GM18867 (cell line): ENCODE measurements around the gene LEPR.
A peak's percentile ranks its signal among the peaks of the same experiment; 100 is the strongest.
"Not testable (repeated sequence)": the region's sequence is repeated elsewhere in the genome, so short reads cannot be mapped to it uniquely, and the experiment has no call there.

ENCODE experiments used
- ATAC-seq: cut with Tn5 transposase; IDR thresholded peaks from one replicate; pipeline ENCODE4 v1.9.1; 2021; ENCODE audit warnings: mild to moderate bottlenecking, moderate library complexity; ENCODE audit not compliant: unreplicated experiment

LEPR gene

GRCh38 chr1:65420590-65421350, at the start of gene LEPR, which contains the start of gene LEPROT:
LEPR (plus strand) TSS chr1:65420668; CDS start chr1:65565566, 144,898 bp downstream.
LEPROT (plus strand) TSS chr1:65420668; CDS start chr1:65420725, 57 bp downstream.
- ATAC-seq: peak; percentile 63

- no peak for ATAC-seq
These were observed 48.9 kb upstream of the LEPR start for GRCh38 chr1:65371544-65371943.

GRCh38 chr1:65372557-65372956, 47.9 kb upstream of the LEPR start:
- no peak for ATAC-seq

GRCh38 chr1:65377496-65378246, 42.8 kb upstream of the LEPR start:
- no peak for ATAC-seq

- ATAC-seq: no peak
These were observed 42.1 kb upstream of the LEPR start for GRCh38 chr1:65378247-65378946.

GRCh38 chr1:65384426-65384825, 36.0 kb upstream of the LEPR start:
- not testable (repeated sequence) for ATAC-seq

- no peak for ATAC-seq
These were observed 34.0 kb upstream of the LEPR start for GRCh38 chr1:65386439-65386838.

- no peak for ATAC-seq
These were observed 32.6 kb upstream of the LEPR start for GRCh38 chr1:65387821-65388220.

GRCh38 chr1:65388908-65389695, 31.4 kb upstream of the LEPR start:
- no peak for ATAC-seq

GRCh38 chr1:65392497-65392896, 28.0 kb upstream of the LEPR start:
- no peak for ATAC-seq

GRCh38 chr1:65393347-65393746, 27.1 kb upstream of the LEPR start:
- peak; percentile 96 for ATAC-seq

- ATAC-seq: no peak
These were observed 26.5 kb upstream of the LEPR start for GRCh38 chr1:65393928-65394327.

GRCh38 chr1:65395887-65396612, 24.4 kb upstream of the LEPR start:
- ATAC-seq: no peak

GRCh38 chr1:65398083-65398482, 22.4 kb upstream of the LEPR start:
- ATAC-seq: no peak

- ATAC-seq: no peak
These were observed 21.5 kb upstream of the LEPR start for GRCh38 chr1:65399003-65399402.

GRCh38 chr1:65401612-65402011, 18.9 kb upstream of the LEPR start:
- ATAC-seq: no peak

GRCh38 chr1:65404941-65405340, 15.5 kb upstream of the LEPR start:
- no peak for ATAC-seq

- no peak for ATAC-seq
These were observed 12.6 kb upstream of the LEPR start for GRCh38 chr1:65407877-65408276.

- no peak for ATAC-seq
These were observed 11.2 kb upstream of the LEPR start for GRCh38 chr1:65409314-65409713.

GRCh38 chr1:65409816-65410326, 10.6 kb upstream of the LEPR start:
- no peak for ATAC-seq
